ENCODE data around the gene BATF2. TPM values are rescaled to one million over a fixed set of nuclear protein-coding genes. Genes with fewer than 3 reads are reported as not detected.

Gene BATF2
- total RNA-seq, 1 donor from 2014 or later: 0.24 TPM

GRCh38 chr11:65040847-65041622 is 44.3 kb upstream of the BATF2 start, which contains the start of gene SAC3D1:
Gene SAC3D1, plus strand, starts transcription at chr11:65041210. Its CDS starts 83 bp downstream, at chr11:65041293.
- POLR2A ChIA-PET: interaction anchor here (0.6 to 2.1 kb wide), 8 partner anchors 10 to 498 kb away, joined by 3 to 7 read pairs (median 4); partner anchors contain the start of genes ARL2, FAU, MRPL49 and SNX15
- H3K4me3 Mint-ChIP-seq: peak within 1 kb of the TSS; percentile 93
- peaks cover 11% of the 10 kb centered on the region for H3K4me1 Mint-ChIP-seq
- peaks cover 18% of the 10 kb centered on the region for H3K36me3 Mint-ChIP-seq (ENCODE audit: low read depth)
- no peaks in the 10 kb centered on the region for H3K27me3 Mint-ChIP-seq
- peak within 1 kb of the TSS; percentile 95 for H3K27ac Mint-ChIP-seq
- intact Hi-C loops (cut with micrococcal nuclease): loop anchor here (1.0 kb wide), 4 partner anchors 14 to 55 kb away; partner anchors contain the start of genes ARL2, CDCA5, SNX15 and VPS51
- DNase-seq: peak; percentile 89
- H3K9me3 Mint-ChIP-seq: no peaks in the 10 kb centered on the region
- TF ChIP-seq, protein P1, sequence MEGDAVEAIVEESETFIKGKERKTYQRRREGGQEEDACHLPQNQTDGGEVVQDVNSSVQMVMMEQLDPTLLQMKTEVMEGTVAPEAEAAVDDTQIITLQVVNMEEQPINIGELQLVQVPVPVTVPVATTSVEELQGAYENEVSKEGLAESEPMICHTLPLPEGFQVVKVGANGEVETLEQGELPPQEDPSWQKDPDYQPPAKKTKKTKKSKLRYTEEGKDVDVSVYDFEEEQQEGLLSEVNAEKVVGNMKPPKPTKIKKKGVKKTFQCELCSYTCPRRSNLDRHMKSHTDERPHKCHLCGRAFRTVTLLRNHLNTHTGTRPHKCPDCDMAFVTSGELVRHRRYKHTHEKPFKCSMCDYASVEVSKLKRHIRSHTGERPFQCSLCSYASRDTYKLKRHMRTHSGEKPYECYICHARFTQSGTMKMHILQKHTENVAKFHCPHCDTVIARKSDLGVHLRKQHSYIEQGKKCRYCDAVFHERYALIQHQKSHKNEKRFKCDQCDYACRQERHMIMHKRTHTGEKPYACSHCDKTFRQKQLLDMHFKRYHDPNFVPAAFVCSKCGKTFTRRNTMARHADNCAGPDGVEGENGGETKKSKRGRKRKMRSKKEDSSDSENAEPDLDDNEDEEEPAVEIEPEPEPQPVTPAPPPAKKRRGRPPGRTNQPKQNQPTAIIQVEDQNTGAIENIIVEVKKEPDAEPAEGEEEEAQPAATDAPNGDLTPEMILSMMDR (IDR thresholded peaks at IDR 0.05): no peak
- ATAC-seq (ENCODE audit: low read depth): peak; percentile 93
- CTCF ChIA-PET: interaction anchor here (0.7 to 2.1 kb wide), 2 partner anchors 27 to 28 kb away, joined by 3 to 8 read pairs; partner anchors contain the start of gene ARL2

DNA sequence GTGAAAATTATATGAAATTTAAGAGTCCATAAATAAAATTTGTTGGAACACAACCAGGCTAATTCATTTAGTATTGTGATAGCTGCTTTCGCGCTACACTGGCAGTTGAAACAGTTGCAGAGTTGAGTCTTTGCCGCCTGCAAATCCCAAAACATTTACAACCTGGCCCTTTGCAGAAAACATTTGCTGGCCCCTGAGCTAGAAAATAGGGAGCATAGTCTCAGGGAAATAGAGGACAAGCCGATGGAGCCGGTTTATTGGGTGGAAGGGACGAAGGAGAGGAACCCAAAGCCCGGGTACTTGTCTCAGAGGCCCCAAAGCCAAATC is 43.7 kb upstream of the BATF2 start:
- POLR2A ChIA-PET: interaction anchor here (0.9 to 2.1 kb wide), 6 partner anchors 13 to 95 kb away, joined by 3 to 7 read pairs (median 4); partner anchors contain the start of genes ARL2, FAU, MRPL49 and SNX15

DNA sequence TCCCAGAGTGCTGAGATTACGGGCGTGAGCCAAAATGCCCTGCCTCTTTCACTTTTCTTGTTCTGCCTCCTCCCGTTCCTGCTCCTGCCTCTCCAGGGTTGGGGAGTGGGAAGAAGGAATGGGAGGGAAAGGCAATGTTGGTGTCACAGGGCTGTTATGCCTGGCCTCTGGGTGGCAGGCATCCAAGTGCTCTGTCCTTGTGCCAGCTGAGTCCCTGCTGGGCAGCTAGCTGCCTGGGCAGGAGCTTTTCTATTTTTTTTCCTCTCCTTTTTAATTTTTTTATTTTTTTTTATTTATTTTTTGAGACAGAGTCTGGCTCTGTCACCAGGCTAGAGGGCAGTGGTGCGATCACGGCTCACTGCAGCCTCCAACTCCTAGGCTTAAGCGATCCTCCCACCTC is 40.2 kb upstream of the BATF2 start:
- no peaks in the 10 kb centered on the region for H3K27me3 Mint-ChIP-seq
- no peaks in the 10 kb centered on the region for H3K9me3 Mint-ChIP-seq
- ATAC-seq (ENCODE audit: low read depth) (no peak), DNase-seq (no peak)
- H3K27ac Mint-ChIP-seq: no peak overlapping the region
- TF ChIP-seq, protein P1 (IDR thresholded peaks at IDR 0.05): no peak
- no peak overlapping the region for H3K4me3 Mint-ChIP-seq
- CTCF ChIA-PET: no interaction called here
- intact Hi-C loops (cut with micrococcal nuclease): no loop called here
- H3K4me1 Mint-ChIP-seq: peaks cover 7% of the 10 kb centered on the region
- POLR2A ChIA-PET: no interaction called here
- H3K36me3 Mint-ChIP-seq (ENCODE audit: low read depth): peaks cover 25% of the 10 kb centered on the region

More for the DNA sequence above, 43.7 kb upstream of the BATF2 start:
- H3K27ac Mint-ChIP-seq: peak overlapping the region; percentile 95
- H3K36me3 Mint-ChIP-seq (ENCODE audit: low read depth): peaks cover 20% of the 10 kb centered on the region
- no peaks in the 10 kb centered on the region for H3K9me3 Mint-ChIP-seq
- intact Hi-C loops (cut with micrococcal nuclease): loop anchor here (1.0 kb wide), 1 partner anchor 26 kb away; the partner anchor contains the start of gene ARL2
- H3K4me3 Mint-ChIP-seq: peak overlapping the region; percentile 93
- CTCF ChIA-PET: interaction anchor here (2.1 kb wide), 1 partner anchor 26 kb away, joined by 8 read pairs; the partner anchor contains the start of gene ARL2
- DNase-seq (no peak), ATAC-seq (ENCODE audit: low read depth) (no peak)
- peaks cover 11% of the 10 kb centered on the region for H3K4me1 Mint-ChIP-seq
- H3K27me3 Mint-ChIP-seq: no peaks in the 10 kb centered on the region
- TF ChIP-seq, protein P1 (IDR thresholded peaks at IDR 0.05): no peak

- H3K9me3 Mint-ChIP-seq: no peaks in the 10 kb centered on the region
- TF ChIP-seq, protein P1 (IDR thresholded peaks at IDR 0.05): no peak
- no peak overlapping the region for H3K27ac Mint-ChIP-seq
- peaks cover 2% of the 10 kb centered on the region for H3K4me1 Mint-ChIP-seq
- DNase-seq (no peak), ATAC-seq (ENCODE audit: low read depth) (no peak)
- ChIA-PET CTCF (no interaction called here), POLR2A (no interaction called here)
- intact Hi-C loops (cut with micrococcal nuclease): no loop called here
- peaks cover 22% of the 10 kb centered on the region for H3K36me3 Mint-ChIP-seq (ENCODE audit: low read depth)
- no peaks in the 10 kb centered on the region for H3K27me3 Mint-ChIP-seq
- no peak overlapping the region for H3K4me3 Mint-ChIP-seq
Observed at GRCh38 chr11:65035579-65035978, 38.8 kb upstream of the BATF2 start.

DNA sequence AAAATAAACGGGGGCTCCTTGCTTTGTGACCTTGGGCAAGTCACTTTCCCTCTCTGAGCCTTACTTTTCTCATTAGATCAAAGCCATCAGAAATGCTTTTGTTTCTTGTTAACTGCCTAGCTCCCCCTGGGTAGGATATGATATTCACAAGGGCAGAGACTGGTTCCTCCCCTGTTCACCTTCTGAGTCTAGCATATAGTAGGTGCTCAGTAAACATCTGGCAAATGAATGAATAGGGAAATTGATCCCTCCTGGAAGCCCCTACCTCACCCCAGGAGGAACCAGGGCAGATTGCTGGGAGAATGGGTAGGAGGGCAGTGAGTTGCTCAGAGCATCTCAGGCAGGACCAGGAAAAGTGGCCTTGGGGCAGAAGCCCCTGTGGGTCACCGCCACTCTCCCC is 37.7 kb upstream of the BATF2 start:
- TF ChIP-seq, protein P1 (IDR thresholded peaks at IDR 0.05): no peak
- intact Hi-C loops (cut with micrococcal nuclease): no loop called here
- CTCF ChIA-PET: no interaction called here

More for the DNA sequence above, 37.7 kb upstream of the BATF2 start:
- H3K4me3 Mint-ChIP-seq: no peak overlapping the region
- DNase-seq: no peak
- peaks cover 22% of the 10 kb centered on the region for H3K36me3 Mint-ChIP-seq (ENCODE audit: low read depth)
- POLR2A ChIA-PET: no interaction called here
- H3K4me1 Mint-ChIP-seq: no peaks in the 10 kb centered on the region
- H3K27ac Mint-ChIP-seq: no peak overlapping the region
- no peak for ATAC-seq (ENCODE audit: low read depth)
- no peaks in the 10 kb centered on the region for H3K27me3 Mint-ChIP-seq
- no peaks in the 10 kb centered on the region for H3K9me3 Mint-ChIP-seq
